Stimulated activated CD8-positive, alpha-beta memory T cell treated with anti-CD3 and anti-CD28 coated beads, Interleukin-12 subunit alpha, Interleukin-12 subunit beta, amount 100 ng/mL, for 1 hour (primary cell): ENCODE data around the gene GALM.
"Not testable (repeated sequence)": the region's sequence is repeated elsewhere in the genome, so short reads cannot be mapped to it uniquely, and the experiment has no call there.

Source experiments
- DNase-seq: peaks from one replicate; pipeline ENCODE4 v3.0.0-alpha.2; 2020; ENCODE audit warnings: low read depth

Gene GALM

GRCh38 chr2:38650012-38650411, 15.9 kb upstream of the GALM start:
- DNase-seq = no peak

GRCh38 chr2:38650717-38651116, 15.2 kb upstream of the GALM start:
- no peak for DNase-seq

- DNase-seq = no peak
These were observed 13.3 kb upstream of the GALM start for GRCh38 chr2:38652431-38653273.

GRCh38 chr2:38653380-38653714, 12.6 kb upstream of the GALM start:
- DNase-seq = no peak

GRCh38 chr2:38653715-38654527, 12.0 kb upstream of the GALM start:
- peak; percentile 19 for DNase-seq

- no peak for DNase-seq
These were observed 11.2 kb upstream of the GALM start for GRCh38 chr2:38654528-38655381.

- no peak for DNase-seq
These were observed 10.5 kb upstream of the GALM start for GRCh38 chr2:38655441-38655840.

GRCh38 chr2:38656866-38657480, 8.9 kb upstream of the GALM start:
- no peak for DNase-seq

GRCh38 chr2:38658613-38659012, 7.3 kb upstream of the GALM start:
- DNase-seq = no peak

- no peak for DNase-seq
These were observed 6.8 kb upstream of the GALM start for GRCh38 chr2:38659115-38659514.

GRCh38 chr2:38660282-38660681, 5.6 kb upstream of the GALM start:
- DNase-seq = no peak

- DNase-seq = no peak
These were observed 4.6 kb upstream of the GALM start for GRCh38 chr2:38661306-38661705.

GRCh38 chr2:38666556-38666910, 619 bp downstream of the GALM start:
- no peak for DNase-seq

GRCh38 chr2:38668092-38668491, 2.2 kb downstream of the GALM start:
- no peak for DNase-seq

GRCh38 chr2:38668779-38669479, 3.0 kb downstream of the GALM start:
- no peak for DNase-seq

- DNase-seq = no peak
These were observed 5.4 kb downstream of the GALM start for GRCh38 chr2:38671303-38671702.

- no peak for DNase-seq
These were observed 6.0 kb downstream of the GALM start for GRCh38 chr2:38671946-38672345.

- DNase-seq = no peak
These were observed 6.8 kb downstream of the GALM start for GRCh38 chr2:38672445-38673391.

GRCh38 chr2:38676681-38677080, 10.8 kb downstream of the GALM start:
- no peak for DNase-seq

- DNase-seq = not testable (repeated sequence)
These were observed 15.0 kb downstream of the GALM start for GRCh38 chr2:38680868-38681267.
